Measurements from ENCODE around the gene CABLES2.
A peak's percentile ranks its signal among the peaks of the same experiment; 100 is the strongest.

GRCh38 chr20:62433658-62434497 is 26.8 kb upstream of the CABLES2 start:
- TF ChIP-seq EZH2phosphoT487 (IDR thresholded peaks at IDR 0.05; ENCODE audit: insufficient read depth, low read depth) (no peak), EZH2 (IDR thresholded peaks at IDR 0.05; ENCODE audit: insufficient read depth, poor library complexity, severe bottlenecking) (peak; percentile 73)

Measured in GM23248 (cell line).